Osteoblast (primary cell): Measurements from ENCODE around the gene MGAT5. TPM values are rescaled to one million over a fixed set of nuclear protein-coding genes. Genes with fewer than 3 reads are reported as not detected.

ENCODE experiments used
- DNase-seq: peaks from one replicate; pipeline ENCODE4 v3.0.0; 2011; ENCODE audit warnings: low spot score, mixed read lengths; ENCODE audit not compliant: insufficient read length; ENCODE audit errors: missing footprints
- H2AFZ ChIP-seq: 2 replicates; pipeline ENCODE4 v1.6.0; 2011; ENCODE audit warnings: mild to moderate bottlenecking, low read length
- H3K27ac ChIP-seq: 2 replicates; pipeline ENCODE4 v1.5.1; 2011; ENCODE audit warnings: mild to moderate bottlenecking, low read depth, low read length, moderate library complexity
- H3K27me3 ChIP-seq: 2 replicates; pipeline ENCODE4 v1.6.0; 2012; ENCODE audit warnings: mild to moderate bottlenecking, control low read depth, inconsistent platforms, low read length, moderate library complexity; ENCODE audit not compliant: insufficient read depth
- H3K36me3 ChIP-seq: 2 replicates; pipeline ENCODE4 v1.5.1; 2011; ENCODE audit warnings: mild to moderate bottlenecking, low read length, control low read depth, moderate library complexity; ENCODE audit not compliant: insufficient read depth
- H3K4me1 ChIP-seq: 2 replicates; pipeline ENCODE4 v1.5.1; 2011; ENCODE audit warnings: mild to moderate bottlenecking, low read length, control low read depth, moderate library complexity; ENCODE audit not compliant: insufficient read depth
- H3K4me2 ChIP-seq: 2 replicates; pipeline ENCODE4 v1.6.0; 2011; ENCODE audit warnings: mild to moderate bottlenecking, low read length; ENCODE audit not compliant: insufficient read depth
- H3K4me3 ChIP-seq: fragments of 200-600 bp; sonication (generic); 3 replicates; pipeline ENCODE4 v1.5.1; 2012; ENCODE audit warnings: mild to moderate bottlenecking, low read length, inconsistent platforms; ENCODE audit not compliant: insufficient read depth
- H3K79me2 ChIP-seq: 2 replicates; pipeline ENCODE4 v1.6.0; 2012; ENCODE audit warnings: mild to moderate bottlenecking, low read length, control low read depth, inconsistent platforms; ENCODE audit not compliant: insufficient read depth
- H3K9me3 ChIP-seq: 2 replicates; pipeline ENCODE4 v1.5.1; 2011; ENCODE audit warnings: low read depth, low read length, control low read depth
- H4K20me1 ChIP-seq: 2 replicates; pipeline ENCODE4 v1.6.0; 2012; ENCODE audit warnings: mild to moderate bottlenecking, low read length, control low read depth; ENCODE audit not compliant: insufficient read depth
- total RNA-seq: library from RNA; depleted of rRNA; stranded (reverse); fragments of >200 nt; gene quantifications from 2 replicates; pipeline ENCODE4 v1.2.3, GENCODE V29; 2012
- TF ChIP-seq, protein P1 (sequence below): IDR thresholded peaks from 2 replicates; pipeline ENCODE4 v1.5.1; 2011; ENCODE audit warnings: mild to moderate bottlenecking, low read depth, low read length, moderate library complexity; ENCODE audit errors: extremely low read depth

Gene MGAT5
- total RNA-seq, 1 donor = 29.7 TPM

DNA sequence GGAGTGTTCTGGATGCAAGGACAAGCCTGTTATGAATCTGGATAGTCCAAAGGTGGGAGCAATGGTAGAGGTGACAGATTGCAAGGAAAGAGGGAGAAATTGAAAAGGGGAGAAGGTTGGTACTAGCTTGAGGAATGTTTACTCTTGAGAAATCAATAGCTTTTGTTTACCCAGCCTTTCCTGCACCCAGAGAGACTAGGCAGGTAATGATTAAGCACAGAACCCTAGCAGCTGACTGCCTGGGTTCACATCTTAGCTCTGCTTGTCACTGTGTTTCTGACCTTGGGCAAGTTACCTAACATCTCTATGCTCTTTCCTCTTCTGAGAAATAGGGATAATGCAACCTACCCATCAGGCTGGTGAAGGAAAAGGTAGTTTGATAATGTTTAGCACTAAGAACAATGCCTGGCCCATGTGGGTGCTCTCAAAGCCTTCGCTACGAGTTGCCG lies 178.6 kb downstream of the MGAT5 start:
- Histone ChIP-seq H3K4me1 (peaks cover 9% of the 10 kb centered on the region), H2AFZ (no peak overlapping the region), H3K79me2 (no peaks in the 10 kb centered on the region), H3K4me3 (no peak overlapping the region), H4K20me1 (no peaks in the 10 kb centered on the region), H3K27ac (no peak overlapping the region), H3K36me3 (no peaks in the 10 kb centered on the region), H3K4me2 (no peak overlapping the region), H3K9me3 (no peaks in the 10 kb centered on the region), H3K27me3 (no peaks in the 10 kb centered on the region)
- TF ChIP-seq, protein P1, sequence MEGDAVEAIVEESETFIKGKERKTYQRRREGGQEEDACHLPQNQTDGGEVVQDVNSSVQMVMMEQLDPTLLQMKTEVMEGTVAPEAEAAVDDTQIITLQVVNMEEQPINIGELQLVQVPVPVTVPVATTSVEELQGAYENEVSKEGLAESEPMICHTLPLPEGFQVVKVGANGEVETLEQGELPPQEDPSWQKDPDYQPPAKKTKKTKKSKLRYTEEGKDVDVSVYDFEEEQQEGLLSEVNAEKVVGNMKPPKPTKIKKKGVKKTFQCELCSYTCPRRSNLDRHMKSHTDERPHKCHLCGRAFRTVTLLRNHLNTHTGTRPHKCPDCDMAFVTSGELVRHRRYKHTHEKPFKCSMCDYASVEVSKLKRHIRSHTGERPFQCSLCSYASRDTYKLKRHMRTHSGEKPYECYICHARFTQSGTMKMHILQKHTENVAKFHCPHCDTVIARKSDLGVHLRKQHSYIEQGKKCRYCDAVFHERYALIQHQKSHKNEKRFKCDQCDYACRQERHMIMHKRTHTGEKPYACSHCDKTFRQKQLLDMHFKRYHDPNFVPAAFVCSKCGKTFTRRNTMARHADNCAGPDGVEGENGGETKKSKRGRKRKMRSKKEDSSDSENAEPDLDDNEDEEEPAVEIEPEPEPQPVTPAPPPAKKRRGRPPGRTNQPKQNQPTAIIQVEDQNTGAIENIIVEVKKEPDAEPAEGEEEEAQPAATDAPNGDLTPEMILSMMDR = no peak
- no peak for DNase-seq

DNA sequence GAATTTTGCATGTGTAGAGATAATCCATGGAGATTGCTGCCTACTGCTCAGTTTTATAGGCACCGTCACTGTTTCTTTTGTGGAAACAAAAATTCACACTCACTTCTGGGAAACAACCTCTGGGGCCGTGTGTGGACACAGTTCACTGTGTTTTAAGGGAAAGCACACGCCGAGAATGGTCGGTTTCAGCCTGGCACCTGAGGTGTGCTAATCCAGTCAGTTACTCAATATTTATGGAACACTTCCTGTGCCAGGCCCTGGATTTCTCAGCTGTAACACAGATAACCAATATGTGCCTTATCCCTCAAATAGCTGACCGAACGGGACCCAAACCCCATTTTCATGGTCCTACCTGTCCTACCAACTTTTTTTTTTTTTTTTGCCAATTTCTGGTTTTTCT lies 179.6 kb downstream of the MGAT5 start:
- TF ChIP-seq, protein P1 = no peak
- H4K20me1 ChIP-seq = no peaks in the 10 kb centered on the region
- no peaks in the 10 kb centered on the region for H3K36me3 ChIP-seq
- H3K9me3 ChIP-seq = no peaks in the 10 kb centered on the region
- H3K4me2 ChIP-seq = no peak overlapping the region
- no peak overlapping the region for H3K4me3 ChIP-seq
- H3K27ac ChIP-seq = no peak overlapping the region
- no peak for DNase-seq
- no peaks in the 10 kb centered on the region for H3K27me3 ChIP-seq
- peaks cover 9% of the 10 kb centered on the region for H3K4me1 ChIP-seq
- no peaks in the 10 kb centered on the region for H3K79me2 ChIP-seq
- H2AFZ ChIP-seq = no peak overlapping the region

DNA sequence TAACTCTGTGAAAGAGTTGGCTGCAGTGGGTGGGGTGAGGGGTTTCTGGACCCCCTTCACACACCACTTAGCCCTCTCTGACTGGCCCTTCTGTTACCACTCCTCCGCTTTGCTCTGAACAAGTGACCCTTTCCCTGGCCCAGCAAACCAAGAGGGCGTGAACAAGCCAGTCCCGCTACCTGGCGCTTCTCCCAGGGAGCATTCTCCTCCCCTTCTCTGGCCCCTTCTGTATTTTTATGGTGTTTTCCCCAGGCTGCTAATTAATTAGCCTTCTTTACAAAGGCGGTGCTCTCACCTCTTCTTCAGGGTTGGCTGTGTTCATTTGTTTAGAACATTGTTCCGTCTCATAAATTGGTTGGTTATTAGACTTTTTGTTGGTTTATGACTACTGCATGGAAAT lies 180.1 kb downstream of the MGAT5 start:
- Histone ChIP-seq H3K36me3 (no peaks in the 10 kb centered on the region), H3K79me2 (no peaks in the 10 kb centered on the region), H2AFZ (no peak overlapping the region), H3K9me3 (no peaks in the 10 kb centered on the region), H3K27me3 (no peaks in the 10 kb centered on the region), H3K4me1 (peaks cover 9% of the 10 kb centered on the region), H3K4me3 (no peak overlapping the region), H3K4me2 (no peak overlapping the region), H4K20me1 (no peaks in the 10 kb centered on the region), H3K27ac (no peak overlapping the region)
- DNase-seq = no peak
- TF ChIP-seq, protein P1 = no peak

DNA sequence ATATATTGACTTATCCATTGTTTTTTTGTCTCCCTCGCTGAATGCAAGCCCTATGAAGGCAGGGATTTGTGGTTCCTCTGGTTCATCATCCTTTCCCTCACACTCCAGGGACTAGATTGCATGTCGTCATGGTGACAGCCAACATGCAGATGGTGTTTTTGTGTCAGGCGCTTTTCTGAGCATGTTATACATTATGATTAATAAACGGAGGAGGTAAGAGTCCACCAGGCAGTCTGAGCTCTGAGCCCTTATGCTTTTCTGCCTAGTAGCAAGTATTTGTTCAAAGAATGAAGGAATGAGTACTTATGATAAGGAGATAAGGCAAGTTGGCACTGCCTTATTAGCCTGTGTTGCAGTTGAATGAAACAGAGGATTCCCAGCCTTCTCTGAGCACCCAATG lies 181.6 kb downstream of the MGAT5 start:
- TF ChIP-seq, protein P1 = no peak
- Histone ChIP-seq H3K79me2 (no peaks in the 10 kb centered on the region), H3K36me3 (no peaks in the 10 kb centered on the region), H3K27ac (no peak overlapping the region), H3K9me3 (no peaks in the 10 kb centered on the region), H3K27me3 (no peaks in the 10 kb centered on the region), H3K4me2 (no peak overlapping the region), H3K4me3 (no peak overlapping the region), H2AFZ (no peak overlapping the region), H3K4me1 (peaks cover 9% of the 10 kb centered on the region), H4K20me1 (no peaks in the 10 kb centered on the region)
- no peak for DNase-seq
